Stomach smooth muscle (tissue), 2 donors: ENCODE data around the gene CRIM1.

Experiments
- H3K27ac ChIP-seq: one replicate; pipeline ENCODE4 v1.7.0; 2013; ENCODE audit warnings: mild to moderate bottlenecking, low read length, inconsistent platforms
- H3K27me3 ChIP-seq, 2 donors: one replicate each; pipeline ENCODE4 v1.7.0; 2013; ENCODE audit warnings: low read length in 2 of 2; ENCODE audit not compliant: insufficient read depth in 2 of 2, control insufficient read depth in 1 of 2
- H3K36me3 ChIP-seq, 2 donors: one replicate each; pipeline ENCODE4 v1.7.0; 2013; ENCODE audit warnings: low read length in 2 of 2; ENCODE audit not compliant: control insufficient read depth in 2 of 2, insufficient read depth in 2 of 2
- H3K4me1 ChIP-seq: one replicate; pipeline ENCODE4 v1.7.0; 2013; ENCODE audit warnings: low read length; ENCODE audit not compliant: control insufficient read depth, insufficient read depth
- H3K4me3 ChIP-seq, 2 donors: one replicate each; pipeline ENCODE4 v1.7.0; 2013; ENCODE audit warnings: low read length in 2 of 2
- H3K9ac ChIP-seq, 2 donors: one replicate each; pipeline ENCODE4 v1.7.0; 2013; ENCODE audit warnings: low read length in 2 of 2, mild to moderate bottlenecking in 1 of 2
- H3K9me3 ChIP-seq, 2 donors: one replicate each; pipeline ENCODE4 v1.7.0; 2013; ENCODE audit warnings: low read length in 2 of 2; ENCODE audit not compliant: control insufficient read depth in 2 of 2
- donor health status: healthy.
- donor health status: Pancreatic carcinoma.

The CRIM1 gene

GRCh38 chr2:36373149-36373926 is 17.8 kb downstream of the CRIM1 start:
- H3K27me3 ChIP-seq: no peaks in the 10 kb centered on the region
- no peak overlapping the region for H3K27ac ChIP-seq
- no peak overlapping the region for H3K9ac ChIP-seq
- peaks cover 0 to 2% of the 10 kb centered on the region in 2 donors for H3K36me3 ChIP-seq
- H3K9me3 ChIP-seq: no peaks in the 10 kb centered on the region
- H3K4me3 ChIP-seq: no peak overlapping the region
- peaks cover 35% of the 10 kb centered on the region for H3K4me1 ChIP-seq

DNA sequence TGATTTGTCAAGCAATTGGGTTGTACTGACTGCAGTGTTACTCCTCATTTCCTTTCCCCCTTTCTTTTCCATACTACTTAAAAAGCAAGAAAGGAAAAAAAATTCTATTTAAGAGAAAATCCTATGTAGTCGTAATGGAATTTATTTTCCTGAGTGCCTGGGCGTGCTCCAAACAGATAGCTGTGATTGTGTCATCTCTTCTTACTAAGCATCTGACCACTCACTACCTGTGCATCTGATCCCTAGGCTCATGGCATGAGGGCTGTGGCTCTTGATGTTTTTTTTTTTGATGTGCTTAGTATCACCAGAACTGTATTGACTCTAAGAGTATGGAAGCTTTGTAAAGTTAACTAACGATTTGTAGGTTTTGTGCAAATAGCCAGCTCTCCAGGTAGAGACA is 19.0 kb downstream of the CRIM1 start:
- Histone ChIP-seq H3K9ac (no peak overlapping the region), H3K27ac (no peak overlapping the region), H3K36me3 (peaks cover 0 to 2% of the 10 kb centered on the region in 2 donors), H3K4me3 (no peak overlapping the region), H3K4me1 (peaks cover 30% of the 10 kb centered on the region), H3K27me3 (no peaks in the 10 kb centered on the region), H3K9me3 (no peaks in the 10 kb centered on the region)

DNA sequence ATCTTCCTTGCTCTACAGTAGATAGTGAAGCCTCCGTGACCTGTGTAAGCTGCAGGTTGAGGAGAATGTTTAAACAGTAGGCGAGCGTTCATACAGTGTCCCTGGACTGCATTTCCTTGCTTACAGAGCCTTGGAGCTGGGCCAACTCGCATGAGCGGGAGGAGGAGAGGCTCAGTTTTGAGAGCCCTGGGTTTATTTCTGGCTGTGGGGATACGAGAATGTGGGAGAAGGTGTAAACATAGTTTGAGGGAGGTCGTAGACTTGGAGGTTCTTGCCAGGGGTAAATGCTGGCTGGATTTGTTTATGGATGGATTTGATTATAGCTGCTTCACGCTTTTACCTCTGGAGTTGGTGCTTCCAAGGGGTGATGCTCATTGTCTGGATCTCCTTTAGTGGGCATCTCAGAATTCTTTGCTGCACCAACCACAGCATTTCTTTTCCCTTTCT is 20.8 kb downstream of the CRIM1 start:
- Histone ChIP-seq H3K27me3 (no peaks in the 10 kb centered on the region), H3K4me3 (peak overlapping the region in 1 of 2 donors; percentile 47), H3K27ac (peak overlapping the region; percentile 25), H3K9me3 (no peaks in the 10 kb centered on the region), H3K9ac (no peak overlapping the region), H3K4me1 (peaks cover 29% of the 10 kb centered on the region), H3K36me3 (peaks cover 0 to 8% of the 10 kb centered on the region in 2 donors)

DNA sequence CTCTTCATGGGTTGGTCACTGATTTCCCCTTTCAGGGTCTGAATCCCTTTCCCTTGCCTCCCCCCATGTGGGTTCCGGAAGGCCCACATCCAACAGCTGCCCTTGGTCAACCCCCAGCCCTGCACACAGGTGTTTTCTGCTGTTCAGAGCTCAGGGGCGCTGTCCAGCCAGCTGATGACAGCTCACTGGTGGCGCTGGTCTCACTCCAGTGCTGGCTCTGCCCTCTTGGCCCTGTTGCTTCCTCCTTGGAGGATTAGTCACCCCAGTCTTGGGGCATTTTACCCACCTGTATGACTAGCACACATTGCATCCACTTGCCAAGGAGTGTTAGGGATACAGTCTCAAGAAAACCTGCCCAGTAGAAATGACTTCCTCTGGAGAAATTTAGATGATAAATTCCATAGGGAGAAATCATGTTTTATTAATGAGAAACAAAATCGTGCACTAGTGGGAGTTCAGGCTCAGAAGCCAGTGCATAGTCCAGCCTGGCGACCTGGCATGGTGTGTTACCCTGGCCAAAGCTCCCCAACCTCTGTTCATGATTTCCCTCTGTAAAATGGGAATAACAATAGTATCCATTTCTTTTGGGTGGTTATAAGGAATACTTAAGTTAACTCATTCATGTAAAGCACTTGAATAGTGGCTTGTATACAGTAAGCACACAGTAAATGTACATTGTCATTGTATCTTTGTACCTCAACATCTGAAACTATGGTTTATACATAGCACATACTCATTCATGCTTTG is 21.6 kb downstream of the CRIM1 start:
- H3K36me3 ChIP-seq: peaks cover 0 to 8% of the 10 kb centered on the region in 2 donors
- no peak overlapping the region for H3K4me3 ChIP-seq
- H3K4me1 ChIP-seq: peaks cover 23% of the 10 kb centered on the region
- H3K27me3 ChIP-seq: no peaks in the 10 kb centered on the region
- H3K27ac ChIP-seq: peak overlapping the region; percentile 25
- no peaks in the 10 kb centered on the region for H3K9me3 ChIP-seq
- H3K9ac ChIP-seq: no peak overlapping the region

DNA sequence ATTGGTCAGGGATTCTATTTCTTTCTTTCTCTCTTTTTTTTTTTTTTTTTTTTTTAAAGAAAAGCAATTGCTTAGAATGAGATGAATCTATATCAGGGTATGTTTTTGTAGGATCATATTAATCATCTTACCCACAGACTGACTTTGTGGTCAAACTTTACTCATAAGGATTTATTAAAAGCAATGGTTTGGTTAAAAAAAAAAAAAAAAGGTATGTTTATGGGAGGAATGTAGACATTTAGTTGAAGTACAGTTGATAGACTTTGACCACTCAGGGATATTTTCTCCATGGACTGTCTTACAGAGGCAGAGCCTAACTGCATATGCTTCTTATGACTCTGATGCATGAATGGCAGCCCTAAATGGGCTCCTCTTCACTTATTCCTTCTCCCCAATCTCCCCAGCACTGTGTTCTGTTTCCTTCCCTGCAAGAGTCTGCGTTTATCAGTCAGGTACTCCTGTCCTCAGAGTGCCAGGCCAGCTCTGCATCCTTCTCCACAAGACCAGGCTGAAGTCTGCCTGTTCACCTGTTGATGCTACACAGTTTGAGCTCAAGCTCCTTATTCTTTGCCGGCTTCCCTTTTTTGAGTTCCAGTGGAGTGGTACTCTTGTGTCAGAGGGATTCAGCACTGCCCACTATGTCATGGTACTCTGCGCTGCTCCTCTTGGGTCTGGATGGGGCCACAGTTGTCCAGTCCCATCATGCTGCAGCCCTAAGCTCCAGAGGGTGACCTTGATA is 24.3 kb downstream of the CRIM1 start:
- Histone ChIP-seq H3K27ac (no peak overlapping the region), H3K9ac (no peak overlapping the region), H3K4me3 (no peak overlapping the region), H3K4me1 (peaks cover 21% of the 10 kb centered on the region), H3K9me3 (no peaks in the 10 kb centered on the region), H3K27me3 (no peaks in the 10 kb centered on the region), H3K36me3 (peaks cover 0 to 8% of the 10 kb centered on the region in 2 donors)

DNA sequence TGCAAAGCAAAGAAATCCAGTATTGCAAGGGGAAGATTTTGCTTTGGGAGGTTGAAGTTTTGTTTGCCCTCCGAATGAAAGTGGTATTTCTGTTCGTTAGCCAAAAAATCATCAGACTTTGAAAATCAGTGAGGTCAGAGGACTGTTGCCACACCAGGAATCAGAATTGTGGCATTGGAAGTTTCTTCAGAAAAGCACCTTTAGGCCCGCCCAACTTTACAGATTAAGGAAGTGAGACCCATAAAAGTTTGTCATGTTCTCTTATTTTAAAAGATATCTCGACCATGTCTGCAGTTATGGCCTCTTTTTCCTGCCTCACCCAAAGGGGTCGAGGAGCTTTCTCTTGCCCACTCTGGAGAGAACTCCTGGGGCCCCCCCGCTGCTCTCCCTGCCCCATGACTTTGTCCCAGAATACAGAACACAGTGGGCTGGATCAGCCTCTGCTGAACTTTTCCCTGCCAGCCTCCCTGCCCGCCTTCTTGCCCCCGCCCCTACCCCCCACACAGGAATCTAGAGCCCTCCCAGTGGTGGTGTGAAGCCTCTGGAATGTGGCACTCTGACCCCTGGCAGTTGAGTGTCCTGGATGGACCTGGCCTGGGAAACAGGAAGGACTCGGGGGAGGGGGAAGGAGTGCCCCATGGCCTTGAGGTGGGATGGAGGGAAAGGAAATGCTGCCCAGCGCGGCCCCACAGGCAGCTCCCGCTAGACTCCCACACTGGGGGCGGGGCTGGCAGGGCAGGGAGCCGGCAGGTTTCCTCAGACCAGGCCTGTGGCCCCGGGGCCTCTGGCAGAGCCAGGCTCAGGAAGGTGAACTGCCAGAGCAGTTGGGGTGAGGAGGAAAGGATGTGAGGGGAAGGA is 25.3 kb downstream of the CRIM1 start:
- Histone ChIP-seq H3K27me3 (no peaks in the 10 kb centered on the region), H3K4me1 (peaks cover 21% of the 10 kb centered on the region), H3K4me3 (no peak overlapping the region), H3K27ac (no peak overlapping the region), H3K36me3 (peaks cover 0 to 8% of the 10 kb centered on the region in 2 donors), H3K9me3 (no peaks in the 10 kb centered on the region), H3K9ac (no peak overlapping the region)

DNA sequence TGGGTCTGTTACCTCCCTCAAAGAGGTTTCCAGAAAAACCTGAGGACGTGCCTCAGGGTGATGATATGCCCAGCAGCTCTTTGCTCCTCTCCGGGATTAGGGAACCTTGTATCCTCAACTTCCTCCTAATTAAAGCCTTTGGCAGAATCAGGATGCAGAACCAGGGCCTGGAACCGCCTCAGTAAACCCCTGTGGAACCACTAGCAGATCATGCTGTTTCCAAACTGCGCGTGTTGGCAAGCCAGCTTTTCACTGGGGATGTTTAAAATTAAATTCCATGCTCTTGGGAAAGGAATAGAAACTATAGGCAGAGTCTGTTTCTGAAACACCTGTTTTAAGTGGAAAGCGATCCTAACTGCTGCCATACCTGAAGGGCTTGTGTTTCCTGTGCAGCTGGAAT is 26.4 kb downstream of the CRIM1 start:
- H3K4me3 ChIP-seq: no peak overlapping the region
- peaks cover 0 to 8% of the 10 kb centered on the region in 2 donors for H3K36me3 ChIP-seq
- H3K9me3 ChIP-seq: no peaks in the 10 kb centered on the region
- H3K27ac ChIP-seq: no peak overlapping the region
- peaks cover 14% of the 10 kb centered on the region for H3K4me1 ChIP-seq
- H3K9ac ChIP-seq: no peak overlapping the region
- H3K27me3 ChIP-seq: no peaks in the 10 kb centered on the region

DNA sequence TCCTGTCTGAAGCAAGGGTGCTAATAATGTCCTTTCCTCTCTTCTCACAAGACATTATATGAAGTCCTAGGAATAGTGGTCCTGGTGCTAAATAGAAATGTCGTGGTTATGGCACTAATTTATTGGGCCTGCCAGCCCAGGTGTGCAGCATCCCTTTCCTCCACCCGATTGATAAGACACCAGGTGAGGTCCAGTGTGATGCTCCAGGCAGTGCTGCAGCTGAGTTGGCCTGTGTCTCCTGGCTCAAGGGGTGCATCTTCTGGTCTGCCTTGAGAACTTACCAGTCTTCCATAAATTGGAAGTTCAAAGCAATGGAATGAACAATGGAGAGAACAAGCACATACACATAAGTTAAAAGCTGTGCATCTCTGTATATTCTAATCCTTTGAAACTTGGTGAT is 26.9 kb downstream of the CRIM1 start:
- Histone ChIP-seq H3K4me1 (peaks cover 10% of the 10 kb centered on the region), H3K9ac (no peak overlapping the region), H3K4me3 (no peak overlapping the region), H3K36me3 (peaks cover 0 to 8% of the 10 kb centered on the region in 2 donors), H3K27ac (no peak overlapping the region), H3K27me3 (no peaks in the 10 kb centered on the region), H3K9me3 (no peaks in the 10 kb centered on the region)

- H3K4me1 ChIP-seq: peaks cover 14% of the 10 kb centered on the region
- H3K27ac ChIP-seq: no peak overlapping the region
- no peaks in the 10 kb centered on the region for H3K27me3 ChIP-seq
These were observed 28.1 kb downstream of the CRIM1 start for GRCh38 chr2:36383726-36384125.

DNA sequence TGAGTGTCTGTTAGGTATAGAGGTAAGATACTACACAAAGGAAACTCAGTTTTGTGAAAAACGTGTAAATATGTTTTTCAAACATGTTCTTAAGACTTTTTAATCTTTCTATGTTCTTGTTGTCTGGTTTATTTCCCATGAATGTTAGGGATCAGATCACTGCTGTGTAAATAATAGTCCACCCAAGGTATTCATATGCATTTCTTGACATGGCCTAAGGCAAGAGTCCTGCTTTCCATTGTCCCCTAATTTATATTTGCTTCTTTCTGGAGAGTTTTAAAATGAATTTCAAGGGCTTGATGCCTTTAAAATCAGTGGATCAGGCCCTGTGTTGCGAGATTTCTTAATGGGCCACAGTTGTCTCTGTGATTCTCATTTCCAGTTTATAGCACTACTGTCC is 28.9 kb downstream of the CRIM1 start:
- no peak overlapping the region for H3K27ac ChIP-seq
- H3K4me3 ChIP-seq: no peak overlapping the region
- no peaks in the 10 kb centered on the region for H3K27me3 ChIP-seq
- H3K9ac ChIP-seq: no peak overlapping the region
- no peaks in the 10 kb centered on the region for H3K9me3 ChIP-seq
- peaks cover 15% of the 10 kb centered on the region for H3K4me1 ChIP-seq
- H3K36me3 ChIP-seq: peaks cover 0 to 6% of the 10 kb centered on the region in 2 donors

More at GRCh38 chr2:36383726-36384125, 28.1 kb downstream of the CRIM1 start:
- H3K9me3 ChIP-seq: no peaks in the 10 kb centered on the region
- peaks cover 0 to 6% of the 10 kb centered on the region in 2 donors for H3K36me3 ChIP-seq
- H3K4me3 ChIP-seq: no peak overlapping the region
- H3K9ac ChIP-seq: no peak overlapping the region
